ENCODE results near the gene AKAP1.

GRCh38 chr17:57111386-57111785, 26.3 kb downstream of the AKAP1 start:
- TF ChIP-seq CTCF (IDR thresholded peaks at IDR 0.05): no peak
- TF ChIP-seq POLR2AphosphoS5 (IDR thresholded peaks at IDR 0.05): no peak

Measured in upper lobe of left lung (tissue), 4 donors.